Measurements from ENCODE around the gene RBMXL3.

The RBMXL3 gene

GRCh38 chrX:115189110-115189509, at the start of gene RBMXL3:
RBMXL3 (plus strand) TSS chrX:115189410; CDS start chrX:115189442, 32 bp downstream.
- Histone ChIP-seq H3K9ac (no peak within 1 kb of the TSS), H3K36me3 (ENCODE audit: control insufficient read depth, insufficient read depth, low read length) (no peaks in the 10 kb centered on the region), H3K4me3 (ENCODE audit: low read depth, low read length) (no peak within 1 kb of the TSS), H2AFZ (no peak within 1 kb of the TSS), H3K79me2 (no peaks in the 10 kb centered on the region), H3K4me1 (no peaks in the 10 kb centered on the region), H3K9me3 (ENCODE audit: control insufficient read depth, low read length) (no peaks in the 10 kb centered on the region), H3K4me2 (ENCODE audit: low read length) (no peak within 1 kb of the TSS), H3K27me3 (ENCODE audit: control insufficient read depth, insufficient read depth, low read length) (no peaks in the 10 kb centered on the region), H3K27ac (no peak within 1 kb of the TSS)
- TF ChIP-seq CTCF (IDR thresholded peaks at IDR 0.05), result no peak

GRCh38 chrX:115142057-115142456, 47.2 kb upstream of the RBMXL3 start:
- H2AFZ ChIP-seq, result no peak overlapping the region
- no peaks in the 10 kb centered on the region for H3K9me3 ChIP-seq (ENCODE audit: control insufficient read depth, low read length)
- TF ChIP-seq CTCF (IDR thresholded peaks at IDR 0.05), result no peak
- H3K27me3 ChIP-seq (ENCODE audit: control insufficient read depth, insufficient read depth, low read length), result no peaks in the 10 kb centered on the region
- no peak overlapping the region for H3K9ac ChIP-seq
- no peaks in the 10 kb centered on the region for H3K4me1 ChIP-seq
- H3K4me3 ChIP-seq (ENCODE audit: low read depth, low read length), result no peak overlapping the region
- no peaks in the 10 kb centered on the region for H3K79me2 ChIP-seq
- no peak overlapping the region for H3K4me2 ChIP-seq (ENCODE audit: low read length)
- H3K27ac ChIP-seq, result no peak overlapping the region
- no peaks in the 10 kb centered on the region for H3K36me3 ChIP-seq (ENCODE audit: control insufficient read depth, insufficient read depth, low read length)

GRCh38 chrX:115147220-115147619, 42.0 kb upstream of the RBMXL3 start:
- Histone ChIP-seq H3K27me3 (ENCODE audit: control insufficient read depth, insufficient read depth, low read length) (no peaks in the 10 kb centered on the region), H3K36me3 (ENCODE audit: control insufficient read depth, insufficient read depth, low read length) (no peaks in the 10 kb centered on the region), H3K9me3 (ENCODE audit: control insufficient read depth, low read length) (no peaks in the 10 kb centered on the region), H3K4me1 (no peaks in the 10 kb centered on the region), H3K4me3 (ENCODE audit: low read depth, low read length) (no peak overlapping the region), H3K9ac (no peak overlapping the region), H3K4me2 (ENCODE audit: low read length) (no peak overlapping the region), H2AFZ (no peak overlapping the region), H3K27ac (no peak overlapping the region), H3K79me2 (no peaks in the 10 kb centered on the region)
- TF ChIP-seq CTCF (IDR thresholded peaks at IDR 0.05), result no peak

- no peak for TF ChIP-seq CTCF (IDR thresholded peaks at IDR 0.05)
- Histone ChIP-seq H3K9ac (no peak overlapping the region), H3K36me3 (ENCODE audit: control insufficient read depth, insufficient read depth, low read length) (no peaks in the 10 kb centered on the region), H3K4me1 (no peaks in the 10 kb centered on the region), H3K27me3 (ENCODE audit: control insufficient read depth, insufficient read depth, low read length) (no peaks in the 10 kb centered on the region), H2AFZ (no peak overlapping the region), H3K9me3 (ENCODE audit: control insufficient read depth, low read length) (no peaks in the 10 kb centered on the region), H3K79me2 (no peaks in the 10 kb centered on the region), H3K27ac (no peak overlapping the region), H3K4me3 (ENCODE audit: low read depth, low read length) (no peak overlapping the region), H3K4me2 (ENCODE audit: low read length) (no peak overlapping the region)
Measured at GRCh38 chrX:115173181-115173580, 16.0 kb upstream of the RBMXL3 start.

- Histone ChIP-seq H2AFZ (no peak overlapping the region), H3K27me3 (ENCODE audit: control insufficient read depth, insufficient read depth, low read length) (no peaks in the 10 kb centered on the region), H3K4me3 (ENCODE audit: low read depth, low read length) (no peak overlapping the region), H3K9ac (no peak overlapping the region), H3K4me1 (no peaks in the 10 kb centered on the region), H3K9me3 (ENCODE audit: control insufficient read depth, low read length) (no peaks in the 10 kb centered on the region), H3K79me2 (no peaks in the 10 kb centered on the region), H3K27ac (no peak overlapping the region), H3K4me2 (ENCODE audit: low read length) (no peak overlapping the region), H3K36me3 (ENCODE audit: control insufficient read depth, insufficient read depth, low read length) (no peaks in the 10 kb centered on the region)
- no peak for TF ChIP-seq CTCF (IDR thresholded peaks at IDR 0.05)
Measured at GRCh38 chrX:115174548-115174947, 14.7 kb upstream of the RBMXL3 start.
